Measurements from ENCODE around the gene LRRIQ3.
A peak's percentile ranks its signal among the peaks of the same experiment; 100 is the strongest.
"Not testable (repeated sequence)": the region's sequence is repeated elsewhere in the genome, so short reads cannot be mapped to it uniquely, and the experiment has no call there.

Gene LRRIQ3

DNA sequence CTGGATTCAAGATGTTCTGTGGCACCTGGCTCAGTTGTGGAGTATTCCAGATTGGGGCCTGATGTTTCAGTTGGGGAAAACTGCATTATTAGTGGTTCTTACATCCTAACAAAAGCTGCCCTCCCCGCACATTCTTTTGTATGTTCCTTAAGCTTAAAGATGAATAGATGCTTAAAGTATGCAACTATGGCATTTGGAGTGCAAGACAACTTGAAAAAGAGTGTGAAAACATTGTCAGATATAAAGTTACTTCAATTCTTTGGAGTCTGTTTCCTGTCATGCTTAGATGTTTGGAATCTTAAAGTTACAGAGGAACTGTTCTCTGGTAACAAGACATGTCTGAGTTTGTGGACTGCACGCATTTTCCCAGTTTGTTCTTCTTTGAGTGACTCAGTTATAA lies 7.3 kb upstream of the LRRIQ3 start:
- H3K27me3 ChIP-seq (ENCODE audit: insufficient read depth, low read length) = no peaks in the 10 kb centered on the region
- no peak overlapping the region for H3K9ac ChIP-seq (ENCODE audit: low read depth, low read length)
- WGBS = 91% methylated on average over 2 of the region's 2 CpGs
- H3K9me3 ChIP-seq (ENCODE audit: insufficient read depth, low read depth, low read length) = no peaks in the 10 kb centered on the region
- no peaks in the 10 kb centered on the region for H3K4me1 ChIP-seq (ENCODE audit: insufficient read depth, low read length)
- H3K36me3 ChIP-seq (ENCODE audit: insufficient read depth, low read length) = no peaks in the 10 kb centered on the region
- H3K4me3 ChIP-seq (ENCODE audit: low read length) = no peak overlapping the region
- H3K27ac ChIP-seq (ENCODE audit: low read depth, low read length) = no peak overlapping the region

DNA sequence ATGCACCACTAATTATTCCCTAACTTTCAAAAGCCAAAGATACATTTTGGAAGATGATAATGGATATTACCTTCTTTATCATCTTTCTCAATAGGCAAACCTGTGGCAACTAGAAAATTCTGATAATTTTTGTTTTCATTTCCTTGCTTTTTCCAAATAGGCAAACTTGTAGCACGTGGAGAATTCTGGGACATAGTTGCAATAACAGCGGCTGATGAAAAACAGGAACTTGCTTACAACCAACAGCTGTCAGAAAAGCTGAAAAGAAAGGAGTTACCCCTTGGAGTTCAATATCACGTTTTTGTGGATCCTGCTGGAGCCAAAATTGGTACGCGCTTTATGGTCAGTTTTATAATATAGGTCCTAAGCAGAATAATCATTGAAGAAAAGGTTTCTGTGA lies 1.5 kb upstream of the LRRIQ3 start:
- Histone ChIP-seq H3K9ac (ENCODE audit: low read depth, low read length) (no peak overlapping the region), H3K4me3 (ENCODE audit: low read length) (no peak overlapping the region), H3K4me1 (ENCODE audit: insufficient read depth, low read length) (peaks cover 5% of the 10 kb centered on the region), H3K9me3 (ENCODE audit: insufficient read depth, low read depth, low read length) (no peaks in the 10 kb centered on the region), H3K27ac (ENCODE audit: low read depth, low read length) (no peak overlapping the region), H3K27me3 (ENCODE audit: insufficient read depth, low read length) (no peaks in the 10 kb centered on the region), H3K36me3 (ENCODE audit: insufficient read depth, low read length) (no peaks in the 10 kb centered on the region)
- WGBS = 93% methylated on average over 5 of the region's 5 CpGs

DNA sequence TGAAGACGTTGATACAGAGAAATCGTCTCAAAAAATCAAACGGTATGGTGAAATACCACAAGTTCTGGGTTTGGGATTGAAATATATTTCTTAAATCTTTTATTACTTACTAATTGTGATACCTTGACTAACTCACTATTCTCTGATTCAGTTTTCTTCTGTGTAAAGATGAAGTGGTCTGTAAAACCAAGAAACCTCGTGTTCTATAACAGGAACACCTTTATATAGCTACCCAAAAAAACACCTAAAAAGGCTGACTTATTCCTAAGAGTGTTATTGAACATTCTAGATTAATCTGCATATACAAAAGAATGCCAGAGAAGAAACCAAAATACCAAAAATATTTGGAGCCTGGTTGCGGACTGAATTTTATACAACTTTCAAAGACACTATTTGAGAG lies 721 bp downstream of the LRRIQ3 start:
- Histone ChIP-seq H3K9ac (ENCODE audit: low read depth, low read length) (no peak overlapping the region), H3K27me3 (ENCODE audit: insufficient read depth, low read length) (no peaks in the 10 kb centered on the region), H3K27ac (ENCODE audit: low read depth, low read length) (no peak overlapping the region), H3K9me3 (ENCODE audit: insufficient read depth, low read depth, low read length) (no peaks in the 10 kb centered on the region), H3K4me3 (ENCODE audit: low read length) (peak overlapping the region; percentile 91), H3K4me1 (ENCODE audit: insufficient read depth, low read length) (peaks cover 5% of the 10 kb centered on the region), H3K36me3 (ENCODE audit: insufficient read depth, low read length) (no peaks in the 10 kb centered on the region)
- 100% methylated on average over 4 of the region's 5 CpGs for WGBS

DNA sequence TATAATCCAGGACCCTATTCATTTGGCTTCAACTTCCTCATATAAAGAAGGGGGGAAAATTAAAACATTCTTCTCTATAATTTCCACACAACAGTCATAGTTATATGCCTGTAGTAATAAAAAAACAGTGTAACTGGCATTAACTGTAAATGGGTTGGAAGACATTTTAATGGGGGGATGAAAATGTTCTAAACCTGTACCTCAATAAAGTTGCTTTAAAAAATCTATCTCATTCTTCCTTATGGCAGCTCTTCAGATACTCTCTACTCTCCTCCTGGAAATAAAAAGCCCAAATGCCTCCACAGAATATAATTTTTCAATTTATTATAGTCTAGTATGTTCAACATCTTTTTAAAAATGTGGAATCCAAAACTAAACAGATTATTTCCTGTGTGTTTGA lies 2.6 kb downstream of the LRRIQ3 start:
- Histone ChIP-seq H3K9ac (ENCODE audit: low read depth, low read length) (no peak overlapping the region), H3K9me3 (ENCODE audit: insufficient read depth, low read depth, low read length) (no peaks in the 10 kb centered on the region), H3K36me3 (ENCODE audit: insufficient read depth, low read length) (no peaks in the 10 kb centered on the region), H3K4me1 (ENCODE audit: insufficient read depth, low read length) (peaks cover 5% of the 10 kb centered on the region), H3K27ac (ENCODE audit: low read depth, low read length) (no peak overlapping the region), H3K27me3 (ENCODE audit: insufficient read depth, low read length) (no peaks in the 10 kb centered on the region), H3K4me3 (ENCODE audit: low read length) (no peak overlapping the region)

DNA sequence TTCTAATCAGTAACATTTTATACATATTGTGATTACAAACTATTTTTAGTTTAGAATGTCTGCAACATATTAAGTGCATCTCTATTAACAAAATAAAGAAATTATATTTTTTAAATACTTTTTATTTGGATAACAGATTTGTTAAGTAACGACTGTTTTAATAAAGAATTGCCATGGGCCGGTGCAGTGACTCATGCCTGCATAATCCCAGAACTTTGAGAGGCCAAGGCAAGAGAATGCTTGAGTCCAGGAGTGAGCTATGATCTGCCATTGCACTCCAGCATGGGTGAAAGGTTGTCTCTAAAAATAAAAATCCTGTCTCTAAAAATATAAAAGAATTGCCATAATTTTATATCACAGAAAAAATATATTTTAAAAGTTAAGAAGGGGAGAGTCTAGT lies 4.1 kb downstream of the LRRIQ3 start:
- H3K9ac ChIP-seq (ENCODE audit: low read depth, low read length) = no peak overlapping the region
- WGBS = 85% methylated on average over 2 of the region's 2 CpGs

DNA sequence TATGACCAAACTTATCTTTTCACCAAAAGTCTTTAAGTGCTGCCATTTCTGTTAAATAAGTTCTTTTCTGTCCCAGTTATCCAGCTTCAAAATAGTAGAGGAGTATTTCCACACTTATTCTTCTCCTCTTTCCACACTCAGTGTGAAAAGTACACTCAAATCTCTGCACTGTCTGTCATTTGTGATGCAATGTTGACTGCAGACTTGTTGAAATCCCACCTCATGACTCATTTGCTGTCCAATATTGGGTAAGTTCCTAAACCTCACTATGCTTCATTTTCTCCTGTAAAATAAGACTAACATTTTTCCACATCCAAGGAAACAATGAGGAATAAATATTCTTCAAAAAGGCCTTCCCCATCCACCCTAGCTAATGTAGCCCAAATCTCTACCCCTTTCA lies 17.5 kb downstream of the LRRIQ3 start:
- H3K9ac ChIP-seq (ENCODE audit: low read depth, low read length) = no peak overlapping the region
- no peaks in the 10 kb centered on the region for H3K27me3 ChIP-seq (ENCODE audit: insufficient read depth, low read length)
- H3K4me3 ChIP-seq (ENCODE audit: low read length) = no peak overlapping the region
- H3K27ac ChIP-seq (ENCODE audit: low read depth, low read length) = no peak overlapping the region
- no peaks in the 10 kb centered on the region for H3K9me3 ChIP-seq (ENCODE audit: insufficient read depth, low read depth, low read length)
- H3K4me1 ChIP-seq (ENCODE audit: insufficient read depth, low read length) = no peaks in the 10 kb centered on the region
- H3K36me3 ChIP-seq (ENCODE audit: insufficient read depth, low read length) = no peaks in the 10 kb centered on the region

More for the DNA sequence above, 4.1 kb downstream of the LRRIQ3 start:
- no peaks in the 10 kb centered on the region for H3K27me3 ChIP-seq (ENCODE audit: insufficient read depth, low read length)
- H3K27ac ChIP-seq (ENCODE audit: low read depth, low read length) = no peak overlapping the region
- no peaks in the 10 kb centered on the region for H3K36me3 ChIP-seq (ENCODE audit: insufficient read depth, low read length)
- peaks cover 4% of the 10 kb centered on the region for H3K4me1 ChIP-seq (ENCODE audit: insufficient read depth, low read length)
- no peaks in the 10 kb centered on the region for H3K9me3 ChIP-seq (ENCODE audit: insufficient read depth, low read depth, low read length)
- no peak overlapping the region for H3K4me3 ChIP-seq (ENCODE audit: low read length)

DNA sequence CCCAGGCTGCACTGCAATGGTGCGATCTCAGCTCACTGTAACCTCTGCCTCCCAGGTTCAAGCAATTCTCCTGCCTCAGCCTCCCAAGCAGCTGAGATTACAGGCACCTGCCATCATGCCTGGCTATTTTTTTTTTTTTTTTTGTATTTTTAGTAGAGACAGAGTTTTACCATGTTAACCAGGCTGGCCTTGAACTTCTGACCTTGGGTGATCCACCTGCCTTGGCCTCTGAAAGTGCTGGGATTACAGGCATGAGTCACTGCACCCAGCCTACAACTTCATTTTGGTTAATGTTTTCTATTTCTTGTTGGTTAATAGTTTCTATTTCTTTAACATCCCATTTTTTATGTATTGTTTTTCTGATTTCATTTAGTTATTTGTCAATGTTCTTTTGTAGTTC lies 23.6 kb downstream of the LRRIQ3 start:
- H3K9me3 ChIP-seq (ENCODE audit: insufficient read depth, low read depth, low read length); H3K4me1 ChIP-seq (ENCODE audit: insufficient read depth, low read length); H3K4me3 ChIP-seq (ENCODE audit: low read length); H3K36me3 ChIP-seq (ENCODE audit: insufficient read depth, low read length); H3K27ac ChIP-seq (ENCODE audit: low read depth, low read length); H3K27me3 ChIP-seq (ENCODE audit: insufficient read depth, low read length); H3K9ac ChIP-seq (ENCODE audit: low read depth, low read length): not testable (repeated sequence)
- 94% methylated on average over 1 of the region's 1 CpG for WGBS

DNA sequence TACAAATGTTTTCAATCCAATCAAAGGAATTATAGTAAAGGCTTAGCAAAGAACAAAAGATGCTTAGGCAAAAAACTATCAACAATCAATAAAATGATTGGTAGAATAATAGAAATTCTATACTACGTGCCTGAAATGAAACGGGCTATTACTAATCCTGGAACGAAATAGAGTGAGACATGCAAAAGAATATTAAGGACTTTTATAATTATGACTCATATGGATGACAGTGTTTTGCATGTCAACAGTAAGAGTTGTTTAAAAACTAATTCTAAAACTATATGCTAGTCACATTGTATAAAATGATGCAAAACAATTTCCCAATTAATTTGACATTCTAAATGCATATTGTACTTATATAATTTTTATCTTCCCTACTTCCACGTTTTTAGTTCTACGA lies 35.6 kb downstream of the LRRIQ3 start:
- Histone ChIP-seq H3K4me1 (ENCODE audit: insufficient read depth, low read length) (no peaks in the 10 kb centered on the region), H3K27ac (ENCODE audit: low read depth, low read length) (no peak overlapping the region), H3K9ac (ENCODE audit: low read depth, low read length) (no peak overlapping the region), H3K4me3 (ENCODE audit: low read length) (no peak overlapping the region), H3K36me3 (ENCODE audit: insufficient read depth, low read length) (no peaks in the 10 kb centered on the region), H3K9me3 (ENCODE audit: insufficient read depth, low read depth, low read length) (no peaks in the 10 kb centered on the region), H3K27me3 (ENCODE audit: insufficient read depth, low read length) (no peaks in the 10 kb centered on the region)
- WGBS = 88% methylated on average over 3 of the region's 5 CpGs

DNA sequence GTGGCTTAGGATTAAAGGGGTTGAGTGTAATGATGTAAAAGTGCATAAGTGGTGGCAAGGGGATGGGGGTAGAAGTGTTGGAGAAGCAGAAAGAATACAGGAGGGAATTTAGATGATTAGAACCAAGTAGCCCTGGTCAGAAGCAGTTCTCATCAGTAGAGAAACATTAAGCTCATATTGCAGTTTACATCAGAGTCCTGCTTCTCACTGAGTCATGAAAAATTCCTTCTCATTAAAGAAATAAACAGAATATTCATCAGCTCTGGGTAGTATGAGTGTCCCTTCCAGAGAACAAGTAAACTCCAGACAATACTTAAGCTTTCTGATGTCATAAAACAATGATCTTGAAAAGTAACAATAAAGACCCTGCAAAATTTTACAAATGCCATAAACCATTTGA lies 36.5 kb downstream of the LRRIQ3 start:
- no peaks in the 10 kb centered on the region for H3K4me1 ChIP-seq (ENCODE audit: insufficient read depth, low read length)
- no peak overlapping the region for H3K4me3 ChIP-seq (ENCODE audit: low read length)
- H3K27me3 ChIP-seq (ENCODE audit: insufficient read depth, low read length) = no peaks in the 10 kb centered on the region
- no peaks in the 10 kb centered on the region for H3K9me3 ChIP-seq (ENCODE audit: insufficient read depth, low read depth, low read length)
- no peaks in the 10 kb centered on the region for H3K36me3 ChIP-seq (ENCODE audit: insufficient read depth, low read length)
- no peak overlapping the region for H3K27ac ChIP-seq (ENCODE audit: low read depth, low read length)
- no peak overlapping the region for H3K9ac ChIP-seq (ENCODE audit: low read depth, low read length)

DNA sequence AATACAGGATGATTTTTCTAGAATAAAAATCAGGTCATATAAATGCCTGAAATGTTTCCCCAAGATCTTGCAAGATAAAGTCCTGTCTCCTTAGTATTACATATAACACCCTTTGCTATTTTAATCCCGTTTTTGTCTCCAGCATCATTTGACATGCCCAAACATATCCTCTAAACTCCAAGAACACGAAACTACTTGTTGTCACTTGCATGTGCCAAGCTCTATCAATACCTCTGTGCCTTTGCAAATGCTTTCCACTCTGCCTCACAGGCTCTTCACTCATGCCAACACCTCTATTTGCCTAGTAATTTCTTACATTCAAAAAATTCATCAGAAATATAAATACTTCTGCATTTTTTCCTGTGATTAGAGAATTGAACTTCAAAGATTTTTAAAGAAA lies 37.9 kb downstream of the LRRIQ3 start:
- Histone ChIP-seq H3K4me3 (ENCODE audit: low read length) (no peak overlapping the region), H3K27me3 (ENCODE audit: insufficient read depth, low read length) (no peaks in the 10 kb centered on the region), H3K36me3 (ENCODE audit: insufficient read depth, low read length) (no peaks in the 10 kb centered on the region), H3K9ac (ENCODE audit: low read depth, low read length) (no peak overlapping the region), H3K27ac (ENCODE audit: low read depth, low read length) (no peak overlapping the region), H3K9me3 (ENCODE audit: insufficient read depth, low read depth, low read length) (no peaks in the 10 kb centered on the region), H3K4me1 (ENCODE audit: insufficient read depth, low read length) (no peaks in the 10 kb centered on the region)
- WGBS = 93% methylated on average over 2 of the region's 2 CpGs

DNA sequence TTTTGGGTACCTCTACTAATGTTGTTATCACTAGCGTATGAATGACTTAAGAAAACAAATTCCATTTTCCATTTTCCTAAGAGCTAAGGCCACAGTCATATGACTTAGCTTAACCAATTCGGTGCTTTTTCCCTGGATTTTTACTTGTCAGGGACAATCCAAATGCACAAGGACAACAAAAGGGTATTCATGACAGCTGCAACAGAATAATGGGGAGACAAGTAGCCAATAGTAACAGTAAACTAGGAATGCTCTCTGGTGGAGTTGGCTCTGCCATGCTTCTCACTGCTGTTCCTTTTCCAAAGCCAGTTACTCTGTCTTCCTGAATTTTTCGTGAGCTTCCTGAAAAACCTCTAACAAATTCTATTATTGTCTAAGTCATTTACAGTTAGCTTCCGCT lies 52.9 kb downstream of the LRRIQ3 start:
- 96% methylated on average over 4 of the region's 4 CpGs for WGBS
- Histone ChIP-seq H3K36me3 (ENCODE audit: insufficient read depth, low read length) (no peaks in the 10 kb centered on the region), H3K4me3 (ENCODE audit: low read length) (no peak overlapping the region), H3K4me1 (ENCODE audit: insufficient read depth, low read length) (no peaks in the 10 kb centered on the region), H3K9me3 (ENCODE audit: insufficient read depth, low read depth, low read length) (no peaks in the 10 kb centered on the region), H3K27ac (ENCODE audit: low read depth, low read length) (no peak overlapping the region), H3K27me3 (ENCODE audit: insufficient read depth, low read length) (no peaks in the 10 kb centered on the region), H3K9ac (ENCODE audit: low read depth, low read length) (no peak overlapping the region)

DNA sequence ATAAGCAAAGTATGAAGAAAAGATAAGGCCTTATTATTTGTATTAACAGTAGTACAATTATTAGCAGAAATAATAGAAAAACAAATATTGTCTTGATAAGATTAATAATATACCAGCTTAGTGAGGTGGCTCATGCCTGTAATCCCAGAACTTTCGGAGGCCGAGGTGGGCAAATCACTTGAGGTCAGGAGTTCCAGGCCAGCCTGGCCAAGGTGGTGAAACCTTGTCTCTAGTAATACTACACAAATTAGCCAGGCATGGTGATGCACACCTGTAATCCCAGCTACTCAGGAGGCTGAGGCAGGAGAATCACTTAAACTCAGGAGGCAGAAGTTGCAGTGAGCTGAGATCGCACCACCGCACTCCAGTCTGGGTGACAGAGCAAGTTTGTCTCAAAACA lies 80.6 kb downstream of the LRRIQ3 start:
- H3K4me1 ChIP-seq (ENCODE audit: insufficient read depth, low read length) = peaks cover 13% of the 10 kb centered on the region; the same call in 1 of the 2 replicates
- H3K27ac ChIP-seq (ENCODE audit: low read depth, low read length); H3K27me3 ChIP-seq (ENCODE audit: insufficient read depth, low read length); H3K9ac ChIP-seq (ENCODE audit: low read depth, low read length); H3K4me3 ChIP-seq (ENCODE audit: low read length); H3K9me3 ChIP-seq (ENCODE audit: insufficient read depth, low read depth, low read length); H3K36me3 ChIP-seq (ENCODE audit: insufficient read depth, low read length): not testable (repeated sequence)
- 91% methylated on average over 2 of the region's 4 CpGs for WGBS
